Right lobe of liver (tissue), 4 donors: ENCODE data around the gene UBR1.

Source experiments
- POLR2A ChIP-seq: fragments of 450-650 bp; IDR thresholded peaks from one replicate; pipeline ENCODE4 v1.6.1; 2017; ENCODE audit warnings: antibody characterized with exemption, mild to moderate bottlenecking
- TF ChIP-seq, protein P1 (sequence below), 4 donors: fragments of 200-600 bp in 3 of 4; fragments of 450-650 bp in 1 of 4; IDR thresholded peaks; one replicate each; pipeline versions ENCODE4 v1.5.1 to v1.8.0; 2016 to 2022; ENCODE audit warnings: antibody characterized with exemption in 4 of 4, mild to moderate bottlenecking in 2 of 4
- donor health status: DM: no; HTN: no; CAD: no.
- donor health status: DM: no; HTN: no; CAD: no.
- donor health status: DM: no; HTN: yes; CAD: no.

DNA sequence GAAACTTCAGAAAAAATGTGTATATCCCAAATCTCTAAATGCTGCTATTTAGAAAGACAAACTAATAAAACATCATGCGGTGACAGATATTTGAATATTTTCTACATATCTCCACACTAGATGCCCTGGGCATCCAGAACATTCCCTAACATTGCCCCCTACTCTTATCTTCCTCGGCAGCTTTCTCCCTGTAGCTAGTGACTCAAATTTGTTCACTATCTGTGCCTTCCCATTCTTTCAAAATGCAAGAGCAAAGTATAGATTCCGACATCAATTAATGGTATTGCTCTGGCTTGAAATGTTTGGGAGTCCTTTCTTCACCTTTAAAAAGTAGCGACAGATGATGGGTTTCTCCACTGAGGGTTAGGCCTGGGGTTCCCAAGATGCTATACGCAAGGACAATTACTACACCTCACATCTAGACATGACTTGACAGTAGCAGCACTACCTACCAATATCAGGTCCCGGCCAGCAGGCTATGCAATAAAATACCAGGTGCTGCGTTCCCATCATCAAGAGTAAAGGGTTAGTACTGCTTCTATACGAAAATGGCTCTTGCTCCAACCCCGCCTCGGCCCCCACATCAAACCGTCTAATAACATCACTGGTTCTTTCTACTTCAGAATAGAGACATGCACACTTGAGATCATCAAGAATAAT lies 631 bp downstream of the UBR1 start:
- TF ChIP-seq, protein P1, sequence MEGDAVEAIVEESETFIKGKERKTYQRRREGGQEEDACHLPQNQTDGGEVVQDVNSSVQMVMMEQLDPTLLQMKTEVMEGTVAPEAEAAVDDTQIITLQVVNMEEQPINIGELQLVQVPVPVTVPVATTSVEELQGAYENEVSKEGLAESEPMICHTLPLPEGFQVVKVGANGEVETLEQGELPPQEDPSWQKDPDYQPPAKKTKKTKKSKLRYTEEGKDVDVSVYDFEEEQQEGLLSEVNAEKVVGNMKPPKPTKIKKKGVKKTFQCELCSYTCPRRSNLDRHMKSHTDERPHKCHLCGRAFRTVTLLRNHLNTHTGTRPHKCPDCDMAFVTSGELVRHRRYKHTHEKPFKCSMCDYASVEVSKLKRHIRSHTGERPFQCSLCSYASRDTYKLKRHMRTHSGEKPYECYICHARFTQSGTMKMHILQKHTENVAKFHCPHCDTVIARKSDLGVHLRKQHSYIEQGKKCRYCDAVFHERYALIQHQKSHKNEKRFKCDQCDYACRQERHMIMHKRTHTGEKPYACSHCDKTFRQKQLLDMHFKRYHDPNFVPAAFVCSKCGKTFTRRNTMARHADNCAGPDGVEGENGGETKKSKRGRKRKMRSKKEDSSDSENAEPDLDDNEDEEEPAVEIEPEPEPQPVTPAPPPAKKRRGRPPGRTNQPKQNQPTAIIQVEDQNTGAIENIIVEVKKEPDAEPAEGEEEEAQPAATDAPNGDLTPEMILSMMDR (IDR thresholded peaks at IDR 0.05) = no peak
- no peak for TF ChIP-seq POLR2A
